ENCODE measurements around the gene OR6B3. TPM values are rescaled to one million over a fixed set of nuclear protein-coding genes. Genes with fewer than 3 reads are reported as not detected.
"Not testable (repeated sequence)": the region's sequence is repeated elsewhere in the genome, so short reads cannot be mapped to it uniquely, and the experiment has no call there.

Gene OR6B3
- polyA plus RNA-seq, 1 experiment = not detected

DNA sequence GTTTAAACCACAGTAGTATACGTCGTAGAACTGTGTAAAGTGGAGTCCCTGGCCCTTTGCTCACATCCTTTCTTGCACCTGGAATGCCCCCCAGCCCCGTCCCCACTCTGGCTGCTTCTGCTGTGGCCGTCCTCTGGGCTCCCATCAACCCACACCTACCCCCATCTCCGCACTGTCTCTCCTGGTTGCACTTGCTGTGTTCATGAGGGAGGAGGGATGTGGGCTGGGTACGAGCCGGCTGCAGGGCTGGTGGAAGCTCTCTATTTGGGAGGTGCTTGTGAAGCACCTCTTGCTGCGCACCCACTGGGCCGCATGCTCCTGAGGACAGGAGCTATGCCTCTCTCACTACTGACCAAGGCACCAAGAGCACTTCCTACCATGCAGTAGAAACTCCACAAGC, 5.1 kb downstream of the OR6B3 start:
- POLR2A ChIA-PET = no interaction called here
- DNase-seq (ENCODE audit: low read depth) = no peak
- no peak for TF ChIP-seq CTCF (IDR thresholded peaks at IDR 0.05; ENCODE audit: insufficient read depth, low read depth, low read length)
- Histone ChIP-seq H3K36me3 (ENCODE audit: control insufficient read depth, insufficient read depth, low read length) (no peaks in the 10 kb centered on the region), H3K27me3 (ENCODE audit: control insufficient read depth, insufficient read depth, low read length) (peaks cover 3% of the 10 kb centered on the region), H3K4me3 (ENCODE audit: low read depth, low read length) (no peak overlapping the region)
- CTCF ChIA-PET = interaction anchor here (1.0 kb wide), 1 partner anchor 95 kb away, joined by 3 read pairs; no protein-coding TSS in a partner anchor

GRCh38 chr2:240045098-240045497, 8.2 kb downstream of the OR6B3 start:
- no peak overlapping the region for H3K4me3 ChIP-seq (ENCODE audit: low read depth, low read length)
- no peak for DNase-seq (ENCODE audit: low read depth)
- no peak for TF ChIP-seq CTCF (IDR thresholded peaks at IDR 0.05; ENCODE audit: insufficient read depth, low read depth, low read length)
- ChIA-PET POLR2A (no interaction called here), CTCF (interaction anchor here (1.7 to 2.3 kb wide), 2 partner anchors 16 to 24 kb away, joined by 4 to 8 read pairs; no protein-coding TSS in a partner anchor)
- H3K36me3 ChIP-seq (ENCODE audit: control insufficient read depth, insufficient read depth, low read length) = no peaks in the 10 kb centered on the region
- peaks cover 5% of the 10 kb centered on the region for H3K27me3 ChIP-seq (ENCODE audit: control insufficient read depth, insufficient read depth, low read length)

GRCh38 chr2:240044096-240044495, 9.2 kb downstream of the OR6B3 start:
- CTCF ChIA-PET = interaction anchor here (0.6 to 2.3 kb wide), 4 partner anchors 17 to 100 kb away, joined by 3 to 8 read pairs (median 4); no protein-coding TSS in a partner anchor
- H3K36me3 ChIP-seq (ENCODE audit: control insufficient read depth, insufficient read depth, low read length); H3K4me3 ChIP-seq (ENCODE audit: low read depth, low read length); DNase-seq (ENCODE audit: low read depth); H3K27me3 ChIP-seq (ENCODE audit: control insufficient read depth, insufficient read depth, low read length); POLR2A ChIA-PET: not testable (repeated sequence)

- no peak for DNase-seq (ENCODE audit: low read depth)
- H3K36me3 ChIP-seq (ENCODE audit: control insufficient read depth, insufficient read depth, low read length) = no peaks in the 10 kb centered on the region
- ChIA-PET POLR2A (no interaction called here), CTCF (interaction anchor here (0.6 to 2.3 kb wide), 4 partner anchors 17 to 101 kb away, joined by 3 to 8 read pairs (median 4); no protein-coding TSS in a partner anchor)
- peaks cover 7% of the 10 kb centered on the region for H3K27me3 ChIP-seq (ENCODE audit: control insufficient read depth, insufficient read depth, low read length)
- H3K4me3 ChIP-seq (ENCODE audit: low read depth, low read length) = no peak overlapping the region
- no peak for TF ChIP-seq CTCF (IDR thresholded peaks at IDR 0.05; ENCODE audit: insufficient read depth, low read depth, low read length)
Observed at GRCh38 chr2:240043279-240043989, 9.9 kb downstream of the OR6B3 start.

GRCh38 chr2:240042740-240043139, 10.6 kb downstream of the OR6B3 start:
- ChIA-PET POLR2A (no interaction called here), CTCF (interaction anchor here (2.3 kb wide), 1 partner anchor 21 kb away, joined by 8 read pairs; no protein-coding TSS in a partner anchor)
- TF ChIP-seq CTCF (IDR thresholded peaks at IDR 0.05; ENCODE audit: insufficient read depth, low read depth, low read length) = no peak
- Histone ChIP-seq H3K27me3 (ENCODE audit: control insufficient read depth, insufficient read depth, low read length) (peaks cover 7% of the 10 kb centered on the region), H3K4me3 (ENCODE audit: low read depth, low read length) (no peak overlapping the region), H3K36me3 (ENCODE audit: control insufficient read depth, insufficient read depth, low read length) (no peaks in the 10 kb centered on the region)
- no peak for DNase-seq (ENCODE audit: low read depth)
